ENCODE measurements around the gene C5orf47. TPM values are rescaled to one million over a fixed set of nuclear protein-coding genes. Genes with fewer than 3 reads are reported as not detected.

C5orf47 gene
- total RNA-seq, 1 donor from 2014 or later: not detected

GRCh38 chr5:173954671-173955521 lies 34.1 kb upstream of the C5orf47 start:
- H3K4me3 ChIP-seq (ENCODE audit: low read length in 3 of 3): no peak overlapping the region
- peaks cover 39 to 50% (median 44%) of the 10 kb centered on the region in 3 donors for H3K36me3 ChIP-seq (ENCODE audit: control insufficient read depth in 3 of 3, insufficient read depth in 3 of 3, low read length in 3 of 3)
- H3K9me3 ChIP-seq (ENCODE audit: control insufficient read depth in 3 of 3, low read length in 3 of 3): no peaks in the 10 kb centered on the region
- peak overlapping the region in 2 of 3 donors; percentile 27 to 54 for H3K9ac ChIP-seq (ENCODE audit: low read depth in 1 of 3, low read length in 3 of 3)
- peak overlapping the region; percentile 89 for H3K27ac ChIP-seq (ENCODE audit: low read depth, low read length)
- H3K27me3 ChIP-seq (ENCODE audit: control insufficient read depth in 3 of 3, insufficient read depth in 3 of 3, low read length in 3 of 3): no peaks in the 10 kb centered on the region
- H3K4me1 ChIP-seq (ENCODE audit: control insufficient read depth in 3 of 3, insufficient read depth in 3 of 3, low read length in 3 of 3): peaks cover 10 to 17% (median 17%) of the 10 kb centered on the region in 3 donors

- peaks cover 2 to 10% (median 7%) of the 10 kb centered on the region in 3 donors for H3K36me3 ChIP-seq (ENCODE audit: control insufficient read depth in 3 of 3, insufficient read depth in 3 of 3, low read length in 3 of 3)
- no peaks in the 10 kb centered on the region for H3K27me3 ChIP-seq (ENCODE audit: control insufficient read depth in 3 of 3, insufficient read depth in 3 of 3, low read length in 3 of 3)
- H3K9ac ChIP-seq (ENCODE audit: low read depth in 1 of 3, low read length in 3 of 3): no peak overlapping the region
- no peak overlapping the region for H3K4me3 ChIP-seq (ENCODE audit: low read length in 3 of 3)
- peaks cover 6 to 15% (median 7%) of the 10 kb centered on the region in 3 donors for H3K4me1 ChIP-seq (ENCODE audit: control insufficient read depth in 3 of 3, insufficient read depth in 3 of 3, low read length in 3 of 3)
- no peaks in the 10 kb centered on the region for H3K9me3 ChIP-seq (ENCODE audit: control insufficient read depth in 3 of 3, low read length in 3 of 3)
- no peak overlapping the region for H3K27ac ChIP-seq (ENCODE audit: low read depth, low read length)
Observed at GRCh38 chr5:173960986-173961385, 28.0 kb upstream of the C5orf47 start.

DNA sequence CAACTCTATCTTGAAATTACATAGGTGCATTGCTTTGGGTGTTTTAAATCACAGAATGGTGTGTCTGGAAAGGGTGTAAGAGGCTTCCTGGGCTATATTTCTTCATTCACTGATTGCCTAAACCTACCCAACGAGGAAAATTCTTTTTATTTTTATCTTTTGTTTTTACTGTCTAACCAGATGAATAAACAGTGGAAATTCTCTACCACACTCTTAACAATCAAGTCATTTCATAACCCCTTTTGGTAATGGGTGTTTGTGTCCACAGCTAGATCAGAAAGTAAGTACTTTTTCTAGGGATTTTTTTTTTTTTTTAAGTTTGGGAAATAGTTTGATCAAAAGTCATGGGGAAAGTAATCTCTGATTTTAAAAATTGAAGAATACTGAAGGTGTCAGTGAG lies 27.6 kb upstream of the C5orf47 start:
- Histone ChIP-seq H3K27me3 (ENCODE audit: control insufficient read depth in 3 of 3, insufficient read depth in 3 of 3, low read length in 3 of 3) (no peaks in the 10 kb centered on the region), H3K9ac (ENCODE audit: low read depth in 1 of 3, low read length in 3 of 3) (no peak overlapping the region), H3K9me3 (ENCODE audit: control insufficient read depth in 3 of 3, low read length in 3 of 3) (no peaks in the 10 kb centered on the region), H3K36me3 (ENCODE audit: control insufficient read depth in 3 of 3, insufficient read depth in 3 of 3, low read length in 3 of 3) (peaks cover 0 to 10% (median 5%) of the 10 kb centered on the region in 3 donors), H3K27ac (ENCODE audit: low read depth, low read length) (no peak overlapping the region), H3K4me3 (ENCODE audit: low read length in 3 of 3) (no peak overlapping the region), H3K4me1 (ENCODE audit: control insufficient read depth in 3 of 3, insufficient read depth in 3 of 3, low read length in 3 of 3) (peaks cover 6 to 14% (median 7%) of the 10 kb centered on the region in 3 donors)

- peak overlapping the region; percentile 82 for H3K27ac ChIP-seq (ENCODE audit: low read depth, low read length)
- H3K4me1 ChIP-seq (ENCODE audit: control insufficient read depth in 3 of 3, insufficient read depth in 3 of 3, low read length in 3 of 3): peaks cover 6 to 18% (median 7%) of the 10 kb centered on the region in 3 donors
- H3K9ac ChIP-seq (ENCODE audit: low read depth in 1 of 3, low read length in 3 of 3): peak overlapping the region in 2 of 3 donors; percentile 34 to 60
- peak overlapping the region in 1 of 3 donors; percentile 52 for H3K4me3 ChIP-seq (ENCODE audit: low read length in 3 of 3)
- no peaks in the 10 kb centered on the region for H3K9me3 ChIP-seq (ENCODE audit: control insufficient read depth in 3 of 3, low read length in 3 of 3)
- H3K27me3 ChIP-seq (ENCODE audit: control insufficient read depth in 3 of 3, insufficient read depth in 3 of 3, low read length in 3 of 3): no peaks in the 10 kb centered on the region
- H3K36me3 ChIP-seq (ENCODE audit: control insufficient read depth in 3 of 3, insufficient read depth in 3 of 3, low read length in 3 of 3): peaks cover 0 to 5% (median 5%) of the 10 kb centered on the region in 3 donors
Observed at GRCh38 chr5:173962436-173962972, 26.5 kb upstream of the C5orf47 start.

- no peaks in the 10 kb centered on the region for H3K27me3 ChIP-seq (ENCODE audit: control insufficient read depth in 3 of 3, insufficient read depth in 3 of 3, low read length in 3 of 3)
- no peaks in the 10 kb centered on the region for H3K9me3 ChIP-seq (ENCODE audit: control insufficient read depth in 3 of 3, low read length in 3 of 3)
- peak overlapping the region in 2 of 3 donors; percentile 52 for H3K4me3 ChIP-seq (ENCODE audit: low read length in 3 of 3)
- H3K36me3 ChIP-seq (ENCODE audit: control insufficient read depth in 3 of 3, insufficient read depth in 3 of 3, low read length in 3 of 3): peaks cover 0 to 5% (median 0%) of the 10 kb centered on the region in 3 donors
- H3K9ac ChIP-seq (ENCODE audit: low read depth in 1 of 3, low read length in 3 of 3): peak overlapping the region in 2 of 3 donors; percentile 34 to 60
- peak overlapping the region; percentile 82 for H3K27ac ChIP-seq (ENCODE audit: low read depth, low read length)
- peaks cover 6 to 19% (median 7%) of the 10 kb centered on the region in 3 donors for H3K4me1 ChIP-seq (ENCODE audit: control insufficient read depth in 3 of 3, insufficient read depth in 3 of 3, low read length in 3 of 3)
Observed at GRCh38 chr5:173963182-173963838, 25.7 kb upstream of the C5orf47 start.

DNA sequence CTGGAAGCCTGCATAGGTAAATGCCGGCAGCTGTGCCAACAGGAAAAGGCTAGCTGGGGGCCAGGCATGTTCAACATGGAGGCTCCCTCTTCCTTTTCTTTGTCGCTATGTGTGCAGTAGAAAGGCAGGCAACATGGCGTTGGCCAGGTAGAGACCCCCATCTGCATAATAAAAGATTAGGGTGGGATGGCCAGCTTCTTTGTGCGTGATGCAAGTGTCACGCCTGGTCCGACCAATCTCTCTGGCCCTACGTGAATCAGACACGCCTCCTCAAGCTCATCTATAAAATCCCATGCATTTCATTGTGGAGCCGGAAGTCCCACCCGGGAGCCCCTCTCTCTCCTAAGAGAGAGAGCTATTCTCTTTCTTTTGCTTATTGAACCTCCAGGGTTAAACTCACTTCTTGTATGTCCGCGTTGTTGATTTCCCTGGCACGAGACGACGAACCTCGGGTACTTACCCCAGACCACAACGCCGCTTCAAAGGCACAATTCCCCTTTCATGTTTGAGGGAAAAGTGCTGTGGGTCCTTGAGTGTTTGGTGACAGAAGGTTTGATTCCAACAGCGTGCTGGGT lies 25.0 kb upstream of the C5orf47 start:
- peaks cover 0 to 5% (median 0%) of the 10 kb centered on the region in 3 donors for H3K36me3 ChIP-seq (ENCODE audit: control insufficient read depth in 3 of 3, insufficient read depth in 3 of 3, low read length in 3 of 3)
- peaks cover 9 to 20% (median 9%) of the 10 kb centered on the region in 3 donors for H3K4me1 ChIP-seq (ENCODE audit: control insufficient read depth in 3 of 3, insufficient read depth in 3 of 3, low read length in 3 of 3)
- peak overlapping the region; percentile 82 for H3K27ac ChIP-seq (ENCODE audit: low read depth, low read length)
- no peaks in the 10 kb centered on the region for H3K27me3 ChIP-seq (ENCODE audit: control insufficient read depth in 3 of 3, insufficient read depth in 3 of 3, low read length in 3 of 3)
- peak overlapping the region in 2 of 3 donors; percentile 52 for H3K4me3 ChIP-seq (ENCODE audit: low read length in 3 of 3)
- H3K9me3 ChIP-seq (ENCODE audit: control insufficient read depth in 3 of 3, low read length in 3 of 3): no peaks in the 10 kb centered on the region
- peak overlapping the region in 2 of 3 donors; percentile 34 to 60 for H3K9ac ChIP-seq (ENCODE audit: low read depth in 1 of 3, low read length in 3 of 3)

GRCh38 chr5:173964506-173964905 lies 24.5 kb upstream of the C5orf47 start:
- Histone ChIP-seq H3K27me3 (ENCODE audit: control insufficient read depth in 3 of 3, insufficient read depth in 3 of 3, low read length in 3 of 3) (no peaks in the 10 kb centered on the region), H3K9ac (ENCODE audit: low read depth in 1 of 3, low read length in 3 of 3) (no peak overlapping the region), H3K4me1 (ENCODE audit: control insufficient read depth in 3 of 3, insufficient read depth in 3 of 3, low read length in 3 of 3) (peaks cover 9 to 26% (median 15%) of the 10 kb centered on the region in 3 donors), H3K4me3 (ENCODE audit: low read length in 3 of 3) (no peak overlapping the region), H3K27ac (ENCODE audit: low read depth, low read length) (peak overlapping the region; percentile 6), H3K36me3 (ENCODE audit: control insufficient read depth in 3 of 3, insufficient read depth in 3 of 3, low read length in 3 of 3) (peaks cover 0 to 5% (median 0%) of the 10 kb centered on the region in 3 donors), H3K9me3 (ENCODE audit: control insufficient read depth in 3 of 3, low read length in 3 of 3) (no peaks in the 10 kb centered on the region)

DNA sequence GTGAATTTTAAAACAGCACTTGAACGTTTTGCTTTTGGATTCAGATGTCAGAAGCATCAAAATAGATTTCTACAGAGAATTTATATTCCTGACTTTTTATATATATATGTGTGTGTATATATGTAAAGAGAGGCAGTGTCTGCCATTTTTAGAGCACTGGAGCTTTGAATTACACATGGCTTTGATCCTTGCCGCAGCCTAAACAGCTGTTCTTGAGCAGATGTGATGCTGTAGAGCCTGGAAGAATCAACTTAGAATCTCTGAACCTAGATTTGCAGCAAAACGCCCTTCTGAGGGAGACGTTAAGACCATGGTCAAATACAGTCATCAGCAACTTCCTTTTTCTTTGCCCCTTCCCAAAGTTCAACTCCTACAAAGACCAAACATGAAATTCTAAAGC lies 21.7 kb upstream of the C5orf47 start:
- H3K9ac ChIP-seq (ENCODE audit: low read depth in 1 of 3, low read length in 3 of 3): no peak overlapping the region
- H3K4me1 ChIP-seq (ENCODE audit: control insufficient read depth in 3 of 3, insufficient read depth in 3 of 3, low read length in 3 of 3): peaks cover 9 to 26% (median 15%) of the 10 kb centered on the region in 3 donors
- H3K9me3 ChIP-seq (ENCODE audit: control insufficient read depth in 3 of 3, low read length in 3 of 3): no peaks in the 10 kb centered on the region
- no peak overlapping the region for H3K27ac ChIP-seq (ENCODE audit: low read depth, low read length)
- H3K27me3 ChIP-seq (ENCODE audit: control insufficient read depth in 3 of 3, insufficient read depth in 3 of 3, low read length in 3 of 3): no peaks in the 10 kb centered on the region
- no peak overlapping the region for H3K4me3 ChIP-seq (ENCODE audit: low read length in 3 of 3)
- H3K36me3 ChIP-seq (ENCODE audit: control insufficient read depth in 3 of 3, insufficient read depth in 3 of 3, low read length in 3 of 3): no peaks in the 10 kb centered on the region

- Histone ChIP-seq H3K9me3 (ENCODE audit: control insufficient read depth in 3 of 3, low read length in 3 of 3) (no peaks in the 10 kb centered on the region), H3K36me3 (ENCODE audit: control insufficient read depth in 3 of 3, insufficient read depth in 3 of 3, low read length in 3 of 3) (no peaks in the 10 kb centered on the region), H3K27ac (ENCODE audit: low read depth, low read length) (no peak overlapping the region), H3K27me3 (ENCODE audit: control insufficient read depth in 3 of 3, insufficient read depth in 3 of 3, low read length in 3 of 3) (no peaks in the 10 kb centered on the region), H3K9ac (ENCODE audit: low read depth in 1 of 3, low read length in 3 of 3) (no peak overlapping the region), H3K4me3 (ENCODE audit: low read length in 3 of 3) (no peak overlapping the region), H3K4me1 (ENCODE audit: control insufficient read depth in 3 of 3, insufficient read depth in 3 of 3, low read length in 3 of 3) (peaks cover 7 to 22% (median 15%) of the 10 kb centered on the region in 3 donors)
Observed at GRCh38 chr5:173968154-173968797, 20.7 kb upstream of the C5orf47 start.
